Measurements from ENCODE around the gene CD48. TPM values are rescaled to one million over a fixed set of nuclear protein-coding genes. Genes with fewer than 3 reads are reported as not detected.

The CD48 gene
- total and polyA plus RNA-seq, 7 experiments from 2014 or later = 200 to 438 (median 353) TPM

GRCh38 chr1:160636076-160636475, 75.5 kb downstream of the CD48 start:
- ChIA-PET POLR2A (interaction anchor here (0.6 kb wide), 2 partner anchors 10 to 1924 kb away, joined by 3 to 4 read pairs; no protein-coding TSS in a partner anchor), CTCF (no interaction called here)
- peaks cover 5 to 22% (median 10%) of the 10 kb centered on the region in 3 experiments for H3K36me3 ChIP-seq (ENCODE audit: control insufficient read depth in 2 of 3, insufficient read depth in 3 of 3, low read length in 3 of 3)
- ATAC-seq (no peak), DNase-seq (no peak)
- H3K27ac ChIP-seq (ENCODE audit: low read depth, low read length) = no peak overlapping the region
- H3K27me3 ChIP-seq (ENCODE audit: control insufficient read depth in 2 of 2, insufficient read depth in 2 of 2, low read length in 2 of 2) = no peaks in the 10 kb centered on the region
- H3K4me1 ChIP-seq (ENCODE audit: control insufficient read depth in 2 of 2, insufficient read depth in 2 of 2, low read length in 2 of 2) = peaks cover 92 to 94% of the 10 kb centered on the region in 2 donors
- Mint-ChIP-seq H3K36me3 (peaks cover 5 to 83% (median 47%) of the 10 kb centered on the region in 5 donors), H3K4me3 (peak overlapping the region in 2 of 10 donors; percentile 22 to 35), H3K9me3 (no peaks in the 10 kb centered on the region), H3K4me1 (peaks cover 69 to 100% (median 95%) of the 10 kb centered on the region in 7 donors), H3K27me3 (no peaks in the 10 kb centered on the region), H3K27ac (peak overlapping the region in 6 of 9 donors; percentile 67 to 96 (median 90))
- intact Hi-C loops (cut with micrococcal nuclease) = no loop called here
- H3K4me3 ChIP-seq (ENCODE audit: low read length) = no peak overlapping the region
- H3K9me3 ChIP-seq (ENCODE audit: control insufficient read depth in 2 of 3, low read length in 3 of 3) = no peaks in the 10 kb centered on the region

GRCh38 chr1:160634543-160635491, 76.8 kb downstream of the CD48 start:
- no peaks in the 10 kb centered on the region for H3K27me3 Mint-ChIP-seq
- Histone ChIP-seq H3K9me3 (ENCODE audit: control insufficient read depth in 2 of 3, low read length in 3 of 3) (no peaks in the 10 kb centered on the region), H3K36me3 (ENCODE audit: control insufficient read depth in 2 of 3, insufficient read depth in 3 of 3, low read length in 3 of 3) (peaks cover 5 to 22% (median 10%) of the 10 kb centered on the region in 3 experiments), H3K4me1 (ENCODE audit: control insufficient read depth in 2 of 2, insufficient read depth in 2 of 2, low read length in 2 of 2) (peaks cover 95 to 97% of the 10 kb centered on the region in 2 donors), H3K27ac (ENCODE audit: low read depth, low read length) (peak overlapping the region; percentile 59), H3K27me3 (ENCODE audit: control insufficient read depth in 2 of 2, insufficient read depth in 2 of 2, low read length in 2 of 2) (no peaks in the 10 kb centered on the region), H3K4me3 (ENCODE audit: low read length) (no peak overlapping the region)
- peaks cover 0 to 6% (median 0%) of the 10 kb centered on the region in 11 donors for H3K9me3 Mint-ChIP-seq
- ChIA-PET CTCF (interaction anchor here (0.6 kb wide), 1 partner anchor 26 kb away, joined by 5 read pairs; no protein-coding TSS in a partner anchor), POLR2A (interaction anchor here (0.6 to 1.0 kb wide), 2 partner anchors 11 to 12 kb away, joined by 3 to 4 read pairs; partner anchors contain the start of gene SLAMF1)
- DNase-seq = no peak
- H3K4me3 Mint-ChIP-seq = peak overlapping the region in 7 of 10 donors; percentile 21 to 99 (median 49)
- ATAC-seq = no peak
- intact Hi-C loops (cut with micrococcal nuclease) = no loop called here
- H3K27ac Mint-ChIP-seq = peak overlapping the region; percentile 73 to 100 (median 88)
- peaks cover 70 to 100% (median 95%) of the 10 kb centered on the region in 7 donors for H3K4me1 Mint-ChIP-seq
- peaks cover 5 to 87% (median 46%) of the 10 kb centered on the region in 5 donors for H3K36me3 Mint-ChIP-seq

- peaks cover 93 to 94% of the 10 kb centered on the region in 2 donors for H3K4me1 ChIP-seq (ENCODE audit: control insufficient read depth in 2 of 2, insufficient read depth in 2 of 2, low read length in 2 of 2)
- intact Hi-C loops (cut with micrococcal nuclease) = no loop called here
- no peaks in the 10 kb centered on the region for H3K27me3 Mint-ChIP-seq
- H3K9me3 Mint-ChIP-seq = peaks cover 0 to 6% (median 0%) of the 10 kb centered on the region in 11 donors
- ChIA-PET CTCF (interaction anchor here (0.7 to 1.2 kb wide), 2 partner anchors 13 to 42 kb away, joined by 3 to 4 read pairs; partner anchors contain the start of gene SLAMF1), POLR2A (interaction anchor here (1.0 to 7.8 kb wide), 3 partner anchors 13 to 22 kb away, joined by 4 to 94 read pairs (median 10); partner anchors contain the start of gene SLAMF1)
- no peak overlapping the region for H3K4me3 ChIP-seq (ENCODE audit: low read length)
- ATAC-seq (no peak), DNase-seq (peak in 2 of 9 donors; percentile 30 to 52)
- peaks cover 5 to 22% (median 10%) of the 10 kb centered on the region in 3 experiments for H3K36me3 ChIP-seq (ENCODE audit: control insufficient read depth in 2 of 3, insufficient read depth in 3 of 3, low read length in 3 of 3)
- H3K9me3 ChIP-seq (ENCODE audit: control insufficient read depth in 2 of 3, low read length in 3 of 3) = no peaks in the 10 kb centered on the region
- H3K27ac Mint-ChIP-seq = peak overlapping the region; percentile 77 to 100 (median 93)
- peak overlapping the region; percentile 45 to 99 (median 66) for H3K4me3 Mint-ChIP-seq
- peaks cover 65 to 100% (median 95%) of the 10 kb centered on the region in 7 donors for H3K4me1 Mint-ChIP-seq
- H3K36me3 Mint-ChIP-seq = peaks cover 5 to 81% (median 50%) of the 10 kb centered on the region in 5 donors
- peak overlapping the region; percentile 59 for H3K27ac ChIP-seq (ENCODE audit: low read depth, low read length)
- no peaks in the 10 kb centered on the region for H3K27me3 ChIP-seq (ENCODE audit: control insufficient read depth in 2 of 2, insufficient read depth in 2 of 2, low read length in 2 of 2)
Observed at GRCh38 chr1:160633330-160633903, 78.2 kb downstream of the CD48 start.

GRCh38 chr1:160631983-160632625, 79.5 kb downstream of the CD48 start:
- no peaks in the 10 kb centered on the region for H3K9me3 ChIP-seq (ENCODE audit: control insufficient read depth in 2 of 3, low read length in 3 of 3)
- POLR2A ChIA-PET = interaction anchor here (0.9 to 7.8 kb wide), 10 partner anchors 8 to 79 kb away, joined by 3 to 94 read pairs (median 6); partner anchors contain the start of gene SLAMF1
- Mint-ChIP-seq H3K27me3 (no peaks in the 10 kb centered on the region), H3K4me1 (peaks cover 63 to 100% (median 95%) of the 10 kb centered on the region in 7 donors), H3K36me3 (peaks cover 11 to 83% (median 52%) of the 10 kb centered on the region in 5 donors), H3K4me3 (peak overlapping the region in 7 of 10 donors; percentile 19 to 99 (median 51)), H3K9me3 (peaks cover 0 to 6% (median 1%) of the 10 kb centered on the region in 11 donors), H3K27ac (peak overlapping the region; percentile 86 to 100 (median 100))
- H3K36me3 ChIP-seq (ENCODE audit: control insufficient read depth in 2 of 3, insufficient read depth in 3 of 3, low read length in 3 of 3) = peaks cover 5 to 22% (median 9%) of the 10 kb centered on the region in 3 experiments
- H3K4me3 ChIP-seq (ENCODE audit: low read length) = peak overlapping the region; percentile 16
- H3K27me3 ChIP-seq (ENCODE audit: control insufficient read depth in 2 of 2, insufficient read depth in 2 of 2, low read length in 2 of 2) = no peaks in the 10 kb centered on the region
- intact Hi-C loops (cut with micrococcal nuclease) = no loop called here
- CTCF ChIA-PET = interaction anchor here (0.7 to 1.2 kb wide), 3 partner anchors 11 to 427 kb away, joined by 3 to 4 read pairs (median 3); partner anchors contain the start of gene SLAMF1
- ATAC-seq (no peak), DNase-seq (no peak)
- peaks cover 94 to 96% of the 10 kb centered on the region in 2 donors for H3K4me1 ChIP-seq (ENCODE audit: control insufficient read depth in 2 of 2, insufficient read depth in 2 of 2, low read length in 2 of 2)
- H3K27ac ChIP-seq (ENCODE audit: low read depth, low read length) = peak overlapping the region; percentile 95

- intact Hi-C loops (cut with micrococcal nuclease) = no loop called here
- CTCF ChIA-PET = interaction anchor here (1.1 to 3.1 kb wide), 5 partner anchors 9 to 50 kb away, joined by 3 to 30 read pairs (median 13); no protein-coding TSS in a partner anchor
- POLR2A ChIA-PET = interaction anchor here (1.0 to 7.8 kb wide), 7 partner anchors 9 to 43 kb away, joined by 3 to 94 read pairs (median 24); partner anchors contain the start of gene SLAMF1
- Histone ChIP-seq H3K36me3 (ENCODE audit: control insufficient read depth in 2 of 3, insufficient read depth in 3 of 3, low read length in 3 of 3) (peaks cover 0 to 10% (median 0%) of the 10 kb centered on the region in 3 experiments), H3K4me3 (ENCODE audit: low read length) (no peak overlapping the region), H3K9me3 (ENCODE audit: control insufficient read depth in 2 of 3, low read length in 3 of 3) (no peaks in the 10 kb centered on the region), H3K4me1 (ENCODE audit: control insufficient read depth in 2 of 2, insufficient read depth in 2 of 2, low read length in 2 of 2) (peaks cover 94 to 96% of the 10 kb centered on the region in 2 donors), H3K27ac (ENCODE audit: low read depth, low read length) (peak overlapping the region; percentile 95), H3K27me3 (ENCODE audit: control insufficient read depth in 2 of 2, insufficient read depth in 2 of 2, low read length in 2 of 2) (no peaks in the 10 kb centered on the region)
- H3K27ac Mint-ChIP-seq = peak overlapping the region; percentile 86 to 100 (median 100)
- no peak for ATAC-seq
- H3K9me3 Mint-ChIP-seq = peaks cover 0 to 10% (median 3%) of the 10 kb centered on the region in 11 donors
- peak overlapping the region; percentile 10 to 99 (median 76) for H3K4me3 Mint-ChIP-seq
- H3K36me3 Mint-ChIP-seq = peaks cover 11 to 83% (median 45%) of the 10 kb centered on the region in 5 donors
- no peaks in the 10 kb centered on the region for H3K27me3 Mint-ChIP-seq
- peaks cover 66 to 100% (median 95%) of the 10 kb centered on the region in 7 donors for H3K4me1 Mint-ChIP-seq
- DNase-seq = no peak
Observed at GRCh38 chr1:160630523-160631451, 80.8 kb downstream of the CD48 start.
